Activated CD4-positive, alpha-beta T cell treated with anti-CD3 and anti-CD28 coated beads, Interleukin-2, amount 10 ng/mL, durations not matched to agents 24 days and 14 days (primary cell): ENCODE results near the gene ESYT1. TPM values are rescaled to one million over a fixed set of nuclear protein-coding genes. Genes with fewer than 3 reads are reported as not detected.

Source experiments
- total RNA-seq: library from RNA; stranded (reverse); gene quantifications from 2 replicates; pipeline ENCODE4 v1.2.3, GENCODE V29; 2022

ESYT1 gene
- total RNA-seq, 1 donor from 2014 or later: 158 TPM

Other genes with a start within 250 kb of the ESYT1 start
- gene PYM1, start 200.4 kb upstream of the ESYT1 start, total RNA-seq: 34.8 and 35.6 TPM in 2 replicates
- gene DGKA, start 197.1 kb upstream of the ESYT1 start, total RNA-seq: 355 and 365 TPM in 2 replicates
- gene PMEL, start 162.2 kb upstream of the ESYT1 start, total RNA-seq: not detected in 2 replicates
- gene CDK2, start 161.4 kb upstream of the ESYT1 start, total RNA-seq: 108 and 110 TPM in 2 replicates
- 39.0 and 40.2 TPM in 2 replicates for gene RAB5B, start 154.2 kb upstream of the ESYT1 start, total RNA-seq
- 9.3 and 10.2 TPM in 2 replicates for gene SUOX, start 131.0 kb upstream of the ESYT1 start, total RNA-seq
- 24.3 and 26.1 TPM in 2 replicates for gene IKZF4, start 107.2 kb upstream of the ESYT1 start, total RNA-seq
- 40.5 and 46.3 TPM in 2 replicates for gene RPS26, start 86.3 kb upstream of the ESYT1 start, total RNA-seq
- 0.14 and 0.57 TPM in 2 replicates for gene ERBB3, start 48.1 kb upstream of the ESYT1 start, total RNA-seq
- gene PA2G4, start 23.7 kb upstream of the ESYT1 start, total RNA-seq: 453 and 472 TPM in 2 replicates
- 3,831 and 3,993 TPM in 2 replicates for gene RPL41, start 11.6 kb upstream of the ESYT1 start, total RNA-seq
- 8.9 and 11.2 TPM in 2 replicates for gene ZC3H10, start 10.0 kb upstream of the ESYT1 start, total RNA-seq
- gene MYL6B, start 24.3 kb downstream of the ESYT1 start, total RNA-seq: 63.3 and 68.9 TPM in 2 replicates
- gene MYL6, start 30.1 kb downstream of the ESYT1 start, total RNA-seq: 717 and 752 TPM in 2 replicates
- 127 and 130 TPM in 2 replicates for gene SMARCC2, start 61.2 kb downstream of the ESYT1 start, total RNA-seq
- 39.8 and 41.1 TPM in 2 replicates for gene RNF41, start 93.7 kb downstream of the ESYT1 start, total RNA-seq
- gene NABP2, start 96.1 kb downstream of the ESYT1 start, total RNA-seq: 94.7 and 96.0 TPM in 2 replicates
- 0.86 and 1.6 TPM in 2 replicates for gene SLC39A5, start 101.8 kb downstream of the ESYT1 start, total RNA-seq
- gene ANKRD52, start 130.1 kb downstream of the ESYT1 start, total RNA-seq: 68.0 and 69.0 TPM in 2 replicates
- gene COQ10A, start 138.7 kb downstream of the ESYT1 start, total RNA-seq: 17.0 TPM in 2 replicates
- 311 and 317 TPM in 2 replicates for gene CS, start 172.1 kb downstream of the ESYT1 start, total RNA-seq
- gene CNPY2, start 187.7 kb downstream of the ESYT1 start, total RNA-seq: 165 and 169 TPM in 2 replicates
- gene PAN2, start 205.7 kb downstream of the ESYT1 start, total RNA-seq: 31.3 and 34.7 TPM in 2 replicates
- gene IL23A, start 210.6 kb downstream of the ESYT1 start, total RNA-seq: 36.0 and 36.9 TPM in 2 replicates
- gene STAT2, start 231.8 kb downstream of the ESYT1 start, total RNA-seq: 64.9 and 68.4 TPM in 2 replicates
- gene APOF, start 234.6 kb downstream of the ESYT1 start, total RNA-seq: not detected in 2 replicates